ENCODE measurements around the gene GRXCR1. TPM values are rescaled to one million over a fixed set of nuclear protein-coding genes. Genes with fewer than 3 reads are reported as not detected.

Gene GRXCR1
- total and polyA plus RNA-seq, 2 donors (not counting 1 experiment from before 2014, with no cell fraction given): not detected

- Mint-ChIP-seq H3K9me3 (ENCODE audit: insufficient read depth) (no peaks in the 10 kb centered on the region), H3K4me1 (no peaks in the 10 kb centered on the region)
- ATAC-seq (ENCODE audit: low read depth): no peak
These were observed 173.9 kb downstream of the GRXCR1 start for GRCh38 chr4:43066415-43066814.

GRCh38 chr4:43071069-43071468, 178.6 kb downstream of the GRXCR1 start:
- WGBS (ENCODE audit: insufficient coverage): 88% methylated on average over 6 of the region's 6 CpGs

More at GRCh38 chr4:43066415-43066814, 173.9 kb downstream of the GRXCR1 start:
- Histone ChIP-seq H3K4me1 (ENCODE audit: control insufficient read depth in 2 of 2, insufficient read depth in 2 of 2, low read length in 2 of 2) (no peaks in the 10 kb centered on the region), H3K9ac (ENCODE audit: low read length) (no peak overlapping the region), H3K4me3 (ENCODE audit: control extremely low read depth in 1 of 5, extremely low read depth in 1 of 5, insufficient read depth in 1 of 5, low read depth in 2 of 5, low read length in 4 of 5) (no peak overlapping the region), H2AFZ (ENCODE audit: insufficient read depth, low read depth, low read length, poor library complexity, severe bottlenecking) (no peak overlapping the region), H4K20me1 (ENCODE audit: control insufficient read depth, insufficient read depth, low read length, poor library complexity, severe bottlenecking) (no peaks in the 10 kb centered on the region), H3K27ac (ENCODE audit: low read length in 2 of 2) (no peak overlapping the region), H3K36me3 (replicated peaks in 1 of 2; ENCODE audit: control extremely low read depth in 1 of 2, control insufficient read depth in 1 of 2, extremely low read depth in 1 of 2, insufficient read depth in 2 of 2, low read length in 1 of 2) (no peaks in the 10 kb centered on the region), H3K9me3 (ENCODE audit: control extremely low read depth in 1 of 3, control insufficient read depth in 2 of 3, insufficient read depth in 1 of 3, low read length in 2 of 3) (no peaks in the 10 kb centered on the region), H3K27me3 (replicated peaks in 1 of 4; ENCODE audit: control extremely low read depth in 1 of 4, control insufficient read depth in 3 of 4, insufficient read depth in 4 of 4, low read length in 3 of 4) (no peaks in the 10 kb centered on the region), H3K4me2 (replicated peaks; ENCODE audit: low read depth, low read length, poor library complexity, severe bottlenecking) (no peak overlapping the region), H3K79me2 (ENCODE audit: control insufficient read depth, insufficient read depth, low read length) (no peaks in the 10 kb centered on the region)
- Mint-ChIP-seq H3K27ac (no peak overlapping the region), H3K27me3 (no peaks in the 10 kb centered on the region), H3K4me3 (no peak overlapping the region)
- TF ChIP-seq EZH2 (IDR thresholded peaks at IDR 0.05; ENCODE audit: borderline replicate concordance, insufficient read depth, low read depth, low read length, poor library complexity, severe bottlenecking) (no peak), CTCF (IDR thresholded peaks at IDR 0.05) (no peak)
- intact Hi-C loops (cut with micrococcal nuclease): no loop called here
- POLR2A ChIA-PET: no interaction called here
- CTCF ChIA-PET: no interaction called here
- DNase-seq: no peak

More at GRCh38 chr4:43071069-43071468, 178.6 kb downstream of the GRXCR1 start:
- H3K9ac ChIP-seq (ENCODE audit: low read length): no peak overlapping the region
- ChIA-PET POLR2A (no interaction called here), CTCF (no interaction called here)
- H3K27me3 ChIP-seq (replicated peaks in 1 of 4; ENCODE audit: control extremely low read depth in 1 of 4, control insufficient read depth in 3 of 4, insufficient read depth in 4 of 4, low read length in 3 of 4): no peaks in the 10 kb centered on the region
- no peak overlapping the region for H2AFZ ChIP-seq (ENCODE audit: insufficient read depth, low read depth, low read length, poor library complexity, severe bottlenecking)
- no peak overlapping the region for H3K27ac ChIP-seq (ENCODE audit: low read length in 2 of 2)
- H3K9me3 ChIP-seq (ENCODE audit: control extremely low read depth in 1 of 3, control insufficient read depth in 2 of 3, insufficient read depth in 1 of 3, low read length in 2 of 3): peaks cover 0 to 4% (median 1%) of the 10 kb centered on the region in 3 donors
- intact Hi-C loops (cut with micrococcal nuclease): no loop called here
- H3K27ac Mint-ChIP-seq: no peak overlapping the region
- H3K36me3 ChIP-seq (replicated peaks in 1 of 2; ENCODE audit: control extremely low read depth in 1 of 2, control insufficient read depth in 1 of 2, extremely low read depth in 1 of 2, insufficient read depth in 2 of 2, low read length in 1 of 2): no peaks in the 10 kb centered on the region
- no peaks in the 10 kb centered on the region for H3K4me1 ChIP-seq (ENCODE audit: control insufficient read depth in 2 of 2, insufficient read depth in 2 of 2, low read length in 2 of 2)
- no peak overlapping the region for H3K4me3 Mint-ChIP-seq
- no peak for TF ChIP-seq EZH2 (IDR thresholded peaks at IDR 0.05; ENCODE audit: borderline replicate concordance, insufficient read depth, low read depth, low read length, poor library complexity, severe bottlenecking)
- no peak for TF ChIP-seq CTCF (IDR thresholded peaks at IDR 0.05)
- H4K20me1 ChIP-seq (ENCODE audit: control insufficient read depth, insufficient read depth, low read length, poor library complexity, severe bottlenecking): no peaks in the 10 kb centered on the region
- H3K4me1 Mint-ChIP-seq: no peaks in the 10 kb centered on the region
- H3K27me3 Mint-ChIP-seq: no peaks in the 10 kb centered on the region
- H3K4me3 ChIP-seq (ENCODE audit: control extremely low read depth in 1 of 5, extremely low read depth in 1 of 5, insufficient read depth in 1 of 5, low read depth in 2 of 5, low read length in 4 of 5): no peak overlapping the region
- no peak for DNase-seq
- ATAC-seq (ENCODE audit: low read depth): no peak
- no peak overlapping the region for H3K4me2 ChIP-seq (replicated peaks; ENCODE audit: low read depth, low read length, poor library complexity, severe bottlenecking)
- no peaks in the 10 kb centered on the region for H3K9me3 Mint-ChIP-seq (ENCODE audit: insufficient read depth)
- H3K79me2 ChIP-seq (ENCODE audit: control insufficient read depth, insufficient read depth, low read length): no peaks in the 10 kb centered on the region

Small RNAs within 50 kb of the gene (small RNA-seq; reads per million reads assigned to genes)
- not detected for gene RN7SKP82 (ENCODE audit: insufficient read length, low read depth, low replicate concordance)

Other genes with a start within 250 kb of the GRXCR1 start
- gene ATP8A1, start 235.6 kb upstream of the GRXCR1 start, total RNA-seq: 51.8 and 54.3 TPM in 2 replicates
- gene ATP8A1, start 235.6 kb upstream of the GRXCR1 start, polyA plus RNA-seq: 28.7 and 32.4 TPM in 2 replicates

Measured in B cell (primary cell).